GM19328 (cell line): ENCODE measurements around the gene SLC22A23.
"Not testable (repeated sequence)": the region's sequence is repeated elsewhere in the genome, so short reads cannot be mapped to it uniquely, and the experiment has no call there.

Experiments
- ATAC-seq: cut with Tn5 transposase; IDR thresholded peaks from one replicate; pipeline ENCODE4 v1.9.1; 2021; ENCODE audit warnings: mild to moderate bottlenecking, moderate library complexity; ENCODE audit not compliant: unreplicated experiment

Gene SLC22A23

GRCh38 chr6:3389390-3390167, 67.3 kb downstream of the SLC22A23 start:
- no peak for ATAC-seq

GRCh38 chr6:3388786-3389185, 68.1 kb downstream of the SLC22A23 start:
- ATAC-seq = no peak

- ATAC-seq = no peak
These were observed 70.4 kb downstream of the SLC22A23 start for GRCh38 chr6:3386374-3386857.

GRCh38 chr6:3385660-3386151, 71.1 kb downstream of the SLC22A23 start:
- ATAC-seq = no peak

GRCh38 chr6:3385181-3385580, 71.7 kb downstream of the SLC22A23 start:
- ATAC-seq = not testable (repeated sequence)

DNA sequence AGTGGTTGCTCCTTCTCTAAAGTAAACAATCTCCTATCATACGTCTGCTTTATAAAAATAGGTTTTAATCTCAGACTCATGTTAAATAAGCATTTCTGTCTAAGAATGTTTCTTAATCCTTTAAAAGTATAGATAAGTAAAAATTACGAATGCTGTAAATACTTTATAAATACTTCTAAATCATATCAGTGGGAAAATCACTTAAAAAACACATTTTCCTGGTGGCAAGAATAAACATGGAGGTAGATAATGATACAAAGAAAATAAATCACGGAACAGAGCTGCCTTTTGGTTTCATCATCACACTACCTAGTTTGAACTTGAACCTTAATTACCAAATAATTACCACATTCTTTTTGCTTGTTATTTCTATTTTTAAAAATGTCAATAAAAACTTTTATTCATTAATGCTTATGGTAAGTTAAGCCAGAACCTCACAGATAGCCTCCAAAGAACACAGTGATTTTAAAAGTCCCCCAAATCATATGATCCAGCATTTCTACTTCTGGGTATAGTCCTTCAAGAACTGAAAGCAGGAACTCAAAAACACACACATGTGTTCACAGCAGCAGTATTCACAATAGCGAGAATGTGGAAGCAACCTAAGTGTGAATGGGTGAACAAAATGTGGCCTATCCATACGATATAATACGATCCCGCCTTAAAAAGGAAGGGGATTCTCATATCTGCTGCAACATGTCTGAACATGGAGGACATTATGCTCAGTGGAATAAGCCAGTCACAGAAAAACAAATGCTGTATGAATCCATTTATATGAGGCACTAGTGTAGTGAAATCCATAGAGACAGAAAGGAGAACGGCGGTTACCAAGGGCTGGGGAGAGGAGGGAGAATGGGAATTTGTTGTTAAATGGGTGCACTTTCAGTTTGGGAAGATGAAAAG, 72.4 kb downstream of the SLC22A23 start:
- no peak for ATAC-seq

- no peak for ATAC-seq
These were observed 73.3 kb downstream of the SLC22A23 start for GRCh38 chr6:3383525-3383924.

- no peak for ATAC-seq
These were observed 74.2 kb downstream of the SLC22A23 start for GRCh38 chr6:3382326-3383279.

DNA sequence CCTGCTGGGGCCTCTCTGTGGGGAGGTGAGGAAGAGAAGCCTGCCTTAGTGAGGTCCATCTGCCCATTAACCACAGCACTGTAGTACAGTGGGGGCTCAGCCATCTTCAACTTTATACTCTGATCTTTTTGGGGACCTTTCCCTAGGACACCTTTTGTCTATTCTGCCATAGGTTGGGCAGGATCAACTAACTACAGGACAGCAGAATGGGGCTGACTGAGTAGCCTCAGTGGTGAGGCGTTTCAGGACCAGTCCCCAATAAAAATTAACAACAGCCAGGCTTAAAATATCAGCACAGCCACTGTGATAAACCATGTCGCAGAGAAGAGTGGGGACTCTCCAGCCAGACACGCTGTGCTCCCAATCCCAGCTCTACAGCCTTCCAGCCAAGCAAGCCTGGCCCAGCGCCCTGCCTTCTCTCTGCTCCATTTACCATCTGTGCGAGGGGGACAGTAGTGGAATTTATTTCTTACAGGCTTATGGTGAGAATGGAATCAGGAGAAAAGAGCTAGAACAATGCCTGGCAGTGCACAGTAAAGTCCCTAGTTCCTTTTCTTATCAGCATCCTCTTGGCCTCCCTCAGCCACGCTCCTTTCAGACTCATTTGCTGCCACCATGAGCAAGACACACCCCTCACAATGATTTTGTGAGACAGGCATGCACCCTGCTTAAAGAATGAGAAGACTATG, 75.5 kb downstream of the SLC22A23 start:
- no peak for ATAC-seq

- no peak for ATAC-seq
These were observed 76.3 kb downstream of the SLC22A23 start for GRCh38 chr6:3380344-3381232.

DNA sequence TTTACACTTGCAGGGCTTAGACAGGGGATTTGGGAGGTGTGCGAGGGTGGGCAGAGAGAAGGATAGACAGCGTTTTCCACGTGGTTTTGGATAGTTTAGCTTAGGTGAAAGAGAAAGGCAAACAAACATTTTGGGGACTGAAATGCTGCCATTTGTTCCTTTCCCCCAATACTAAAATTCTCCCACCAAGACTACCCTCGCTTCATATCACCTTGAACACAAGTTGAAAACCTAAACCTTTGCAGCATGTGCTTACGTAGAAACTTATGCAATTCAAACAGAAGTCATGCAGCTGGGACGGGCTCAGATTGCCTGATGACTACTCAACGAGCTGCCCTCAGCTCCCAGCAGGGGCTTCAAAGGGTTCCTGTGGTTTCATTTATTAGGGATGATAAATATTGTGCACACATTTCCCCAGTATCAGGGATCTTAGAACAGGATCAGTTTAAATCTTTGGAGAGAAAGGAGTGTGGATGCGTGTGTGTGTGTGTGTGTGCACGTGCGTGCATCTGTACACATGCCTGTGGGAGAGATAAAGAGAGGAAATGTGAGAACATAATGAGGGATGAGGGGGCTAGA, 77.3 kb downstream of the SLC22A23 start:
- ATAC-seq = no peak

- not testable (repeated sequence) for ATAC-seq
These were observed 78.0 kb downstream of the SLC22A23 start for GRCh38 chr6:3378808-3379207.

- ATAC-seq = not testable (repeated sequence)
These were observed 78.5 kb downstream of the SLC22A23 start for GRCh38 chr6:3378398-3378782.

GRCh38 chr6:3377536-3378397, 79.1 kb downstream of the SLC22A23 start:
- no peak for ATAC-seq

DNA sequence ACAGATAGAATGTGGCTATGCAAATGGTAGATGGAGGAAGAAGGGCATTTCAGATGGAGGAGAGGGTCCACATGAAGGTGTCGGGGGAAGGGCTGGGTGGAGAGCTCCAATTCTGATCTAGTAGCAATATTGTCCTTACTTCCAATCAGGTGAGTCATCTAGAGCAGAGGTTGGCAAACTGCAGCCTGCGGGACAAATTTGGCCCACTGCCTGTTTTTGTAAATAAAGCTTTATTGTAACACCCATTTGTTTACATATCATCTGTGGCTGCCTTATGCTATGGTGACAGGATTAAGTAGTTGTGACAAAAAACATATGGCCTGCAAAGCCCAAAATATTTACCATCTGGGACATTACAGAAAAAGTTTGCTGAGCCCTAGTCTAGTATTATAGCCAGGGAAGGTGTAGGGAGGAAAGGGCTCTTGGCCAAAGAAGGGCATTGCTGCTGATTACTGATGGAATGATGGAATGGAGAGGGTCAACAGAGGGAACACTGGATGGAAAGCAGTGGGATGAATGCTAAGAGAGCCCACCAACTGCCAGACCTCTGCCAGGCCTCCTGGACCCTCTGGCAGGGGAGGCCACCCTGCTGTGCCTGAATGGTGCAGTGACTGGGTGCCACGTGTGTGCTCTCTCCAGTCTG, 79.8 kb downstream of the SLC22A23 start:
- ATAC-seq = no peak

DNA sequence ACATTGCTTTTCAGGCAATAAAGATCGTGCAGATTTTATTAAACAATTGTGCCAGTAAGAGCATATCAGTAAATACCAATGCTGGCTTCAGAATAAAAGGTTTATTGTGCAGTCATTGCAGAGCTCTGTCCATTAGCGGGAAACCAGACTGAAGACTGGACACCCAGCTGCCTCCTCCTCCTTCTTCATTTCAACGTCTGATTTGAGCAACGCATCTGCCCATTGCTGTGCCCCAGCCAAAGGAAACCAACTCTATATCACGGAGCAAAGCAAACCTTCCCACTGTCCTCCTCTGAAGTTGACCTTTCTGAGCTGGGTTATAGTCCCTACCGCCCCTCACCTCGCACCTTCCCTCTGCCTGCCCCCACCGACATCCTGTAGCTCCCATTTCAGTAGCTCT, 80.8 kb downstream of the SLC22A23 start:
- ATAC-seq = no peak

DNA sequence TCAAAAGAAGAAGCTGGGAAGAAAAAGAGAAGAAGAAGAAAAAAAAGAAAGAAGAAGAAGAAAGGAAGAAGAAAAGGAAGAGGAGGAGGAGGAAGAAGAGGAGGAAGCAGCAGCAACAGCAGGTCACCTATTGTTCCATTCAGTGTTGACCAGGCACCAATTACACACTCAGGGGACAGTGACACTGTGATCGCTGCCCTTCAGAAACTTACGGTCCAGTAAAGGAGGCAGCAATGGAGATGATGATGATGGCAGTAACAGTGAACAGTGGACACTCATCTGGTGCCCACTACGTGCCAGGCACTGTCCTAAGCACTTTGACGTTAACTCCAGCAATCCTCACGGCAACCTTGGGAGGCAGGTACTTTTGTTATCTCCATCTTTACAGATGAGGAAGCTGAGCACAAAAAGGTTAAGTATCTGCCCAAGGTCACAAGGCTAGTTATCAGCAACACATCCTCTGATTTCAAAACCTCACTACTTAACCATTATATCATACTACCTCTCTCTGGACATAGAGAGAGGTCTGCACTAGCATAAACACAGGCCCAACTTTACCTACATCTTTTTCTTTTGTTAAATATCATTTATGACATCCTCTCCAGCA, 83.2 kb downstream of the SLC22A23 start:
- no peak for ATAC-seq
